ENCODE measurements around the gene NUAK2. TPM values are rescaled to one million over a fixed set of nuclear protein-coding genes. Genes with fewer than 3 reads are reported as not detected.
A peak's percentile ranks its signal among the peaks of the same experiment; 100 is the strongest.
"Not testable (repeated sequence)": the region's sequence is repeated elsewhere in the genome, so short reads cannot be mapped to it uniquely, and the experiment has no call there.

The NUAK2 gene
- total RNA-seq (1 to 10 TPM; 5.1 to 8.6 TPM), total RNA-seq (8.2 to 10.1 reads per million in 2 donors)

DNA sequence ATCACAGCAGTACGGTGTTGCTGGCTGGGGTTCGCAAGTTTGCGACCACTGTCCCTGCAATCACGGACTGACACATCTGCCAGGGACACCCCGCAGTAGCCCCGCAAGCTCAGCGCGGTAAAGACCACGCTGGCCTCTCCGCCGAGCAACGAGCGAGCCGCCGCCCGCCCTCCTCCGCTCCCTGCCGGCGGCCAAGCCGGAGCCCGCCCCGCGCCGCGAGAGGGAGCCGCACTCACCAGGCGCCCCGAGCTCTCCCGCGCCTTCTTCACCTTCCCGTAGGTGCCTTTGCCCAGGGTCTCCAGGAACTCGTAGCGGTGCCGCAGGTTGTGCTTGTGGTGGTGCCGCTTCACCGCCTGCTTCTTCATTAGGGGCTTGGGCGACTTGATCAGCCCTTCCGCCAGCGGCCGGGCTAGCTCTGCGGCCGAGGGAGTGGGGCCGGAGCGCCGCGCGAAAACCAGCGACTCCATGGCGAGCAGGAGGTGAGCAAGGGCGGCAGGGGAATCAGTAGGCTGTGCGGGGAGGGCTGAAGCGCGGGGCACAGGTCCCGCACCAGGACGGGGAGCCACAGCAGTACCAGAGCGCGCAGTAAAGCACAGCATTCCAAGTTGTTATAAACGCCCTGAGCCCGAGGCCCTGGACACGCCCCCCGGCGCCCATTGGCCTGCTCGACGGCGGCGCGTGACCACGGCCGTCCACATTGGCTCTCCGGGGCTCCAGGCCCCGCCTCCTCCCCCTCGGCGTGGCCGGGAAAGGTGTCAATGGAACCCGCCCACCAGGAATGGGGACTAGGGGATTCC, at the start of gene NUAK2:
TSS of gene NUAK2 (minus strand) at position 584 of the 797 bp plus-strand sequence. CDS start at position 467, 117 bp downstream.
- H3K36me3 Mint-ChIP-seq (ENCODE audit: low read depth), result peaks cover 7% of the 10 kb centered on the region
- peak within 1 kb of the TSS; percentile 98 for H3K4me3 Mint-ChIP-seq
- H3K9me3 ChIP-seq (ENCODE audit: control insufficient read depth, low read length, poor library complexity, severe bottlenecking), result no peaks in the 10 kb centered on the region
- H3K27me3 Mint-ChIP-seq, result peaks cover 6% of the 10 kb centered on the region
- peak; percentile 92 for ATAC-seq
- peak within 1 kb of the TSS; percentile 95 for H3K27ac Mint-ChIP-seq
- DNase-seq, result peak; percentile 79 to 86 (median 84)
- H3K4me1 Mint-ChIP-seq, result peaks cover 53% of the 10 kb centered on the region

DNA sequence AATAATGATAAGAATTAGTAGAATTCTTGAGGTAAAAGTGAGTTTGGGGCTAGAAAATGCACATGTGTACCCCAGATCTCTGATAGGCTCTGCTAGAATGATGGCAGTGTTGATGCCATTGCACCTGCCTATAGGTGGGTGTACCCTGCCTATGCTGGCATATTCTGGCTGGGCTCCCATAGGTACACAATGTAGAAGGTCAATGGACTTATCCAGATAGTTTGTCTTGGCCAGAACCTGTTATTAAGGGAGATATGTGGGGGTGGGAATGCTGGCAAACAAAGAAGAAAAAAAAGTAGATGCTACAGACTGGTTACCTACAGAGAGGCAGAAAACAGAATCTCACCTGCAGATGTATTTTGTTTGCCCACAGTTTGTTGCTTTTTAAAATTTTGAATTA, 49.2 kb upstream of the NUAK2 start:
- no peak overlapping the region for H3K4me3 Mint-ChIP-seq
- H3K36me3 Mint-ChIP-seq (ENCODE audit: low read depth), result no peaks in the 10 kb centered on the region
- H3K4me1 Mint-ChIP-seq, result peaks cover 23% of the 10 kb centered on the region
- H3K9me3 ChIP-seq (ENCODE audit: control insufficient read depth, low read length, poor library complexity, severe bottlenecking), result no peaks in the 10 kb centered on the region
- peaks cover 12% of the 10 kb centered on the region for H3K27me3 Mint-ChIP-seq
- DNase-seq (no peak), ATAC-seq (no peak)
- H3K27ac Mint-ChIP-seq, result no peak overlapping the region

DNA sequence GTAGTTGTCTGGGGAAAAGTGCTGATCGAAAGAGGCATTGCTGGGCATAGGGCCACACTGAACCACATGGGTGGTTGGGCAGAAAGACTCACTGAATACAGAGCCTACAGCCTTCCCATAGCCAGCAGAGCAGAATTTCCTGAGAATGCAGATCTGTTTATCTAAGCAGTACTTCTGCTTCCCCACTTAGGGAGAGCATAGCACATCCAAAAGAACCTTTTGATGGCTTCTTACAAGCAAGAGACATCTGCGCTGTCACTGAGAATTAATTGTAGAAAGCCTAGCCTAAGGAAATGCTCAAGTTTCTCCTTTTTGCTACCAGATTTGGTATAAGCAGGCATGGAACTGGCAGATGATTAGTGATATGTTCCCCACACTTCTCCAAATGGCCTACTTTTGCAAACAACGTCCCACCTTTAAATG, 48.2 kb upstream of the NUAK2 start:
- H3K36me3 Mint-ChIP-seq (ENCODE audit: low read depth), result no peaks in the 10 kb centered on the region
- H3K27ac Mint-ChIP-seq, result no peak overlapping the region

DNA sequence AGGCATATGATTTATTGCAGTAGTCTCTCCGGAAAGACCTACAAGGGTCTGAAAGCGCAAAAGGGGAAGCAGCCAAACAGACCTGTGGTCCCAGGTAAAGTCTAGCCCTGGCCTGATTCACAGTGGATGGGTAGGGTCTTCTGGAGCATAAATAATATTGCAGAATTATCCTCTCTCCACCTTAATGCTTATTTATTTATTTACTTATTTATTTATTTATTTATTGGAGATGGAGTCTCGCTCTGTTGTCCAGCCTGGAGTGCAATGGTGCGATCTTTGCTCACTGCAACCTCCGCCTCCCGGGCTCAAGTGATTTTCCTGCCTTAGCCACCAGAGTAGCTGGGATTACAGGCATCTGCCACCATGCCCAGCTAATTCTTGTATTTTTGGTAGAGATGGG, 46.9 kb upstream of the NUAK2 start:
- Mint-ChIP-seq H3K27me3 (peaks cover 15% of the 10 kb centered on the region), H3K4me3 (no peak overlapping the region), H3K36me3 (ENCODE audit: low read depth) (no peaks in the 10 kb centered on the region), H3K4me1 (peaks cover 9% of the 10 kb centered on the region), H3K27ac (no peak overlapping the region)
- no peaks in the 10 kb centered on the region for H3K9me3 ChIP-seq (ENCODE audit: control insufficient read depth, low read length, poor library complexity, severe bottlenecking)
- DNase-seq, result no peak
- ATAC-seq, result no peak

More for the DNA sequence above, 48.2 kb upstream of the NUAK2 start:
- H3K9me3 ChIP-seq (ENCODE audit: control insufficient read depth, low read length, poor library complexity, severe bottlenecking), result no peaks in the 10 kb centered on the region
- DNase-seq (no peak), ATAC-seq (no peak)
- Mint-ChIP-seq H3K27me3 (peaks cover 15% of the 10 kb centered on the region), H3K4me3 (no peak overlapping the region), H3K4me1 (peaks cover 21% of the 10 kb centered on the region)

DNA sequence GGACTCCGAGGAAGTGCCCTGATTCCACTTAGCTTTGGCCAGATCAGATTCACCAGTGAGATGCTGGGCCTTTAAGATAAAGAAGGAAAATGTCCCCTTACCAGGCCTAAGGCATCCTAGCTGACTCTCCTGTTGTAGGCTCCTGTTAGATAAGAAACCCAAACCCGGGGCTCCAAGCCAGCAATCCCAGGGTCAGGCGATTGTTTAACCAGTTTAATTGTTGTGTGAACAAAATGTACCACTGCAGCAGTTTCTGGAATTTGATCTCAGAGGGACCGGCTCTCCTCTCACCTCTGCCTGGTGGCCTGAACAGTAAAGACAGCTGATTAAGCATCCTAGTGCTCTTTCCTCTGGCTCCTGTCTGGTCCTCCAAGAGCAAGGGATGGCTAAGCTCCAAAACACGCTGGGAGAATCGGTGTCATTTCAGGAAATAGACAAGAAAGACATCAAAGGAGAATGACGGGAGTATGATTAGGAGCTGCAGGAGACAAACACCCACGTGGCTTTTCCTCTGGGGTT, 44.5 kb upstream of the NUAK2 start:
- H3K4me3 Mint-ChIP-seq, result no peak overlapping the region
- H3K9me3 ChIP-seq (ENCODE audit: control insufficient read depth, low read length, poor library complexity, severe bottlenecking), result no peaks in the 10 kb centered on the region
- H3K4me1 Mint-ChIP-seq, result peaks cover 7% of the 10 kb centered on the region
- DNase-seq (no peak), ATAC-seq (no peak)
- peaks cover 17% of the 10 kb centered on the region for H3K27me3 Mint-ChIP-seq
- no peaks in the 10 kb centered on the region for H3K36me3 Mint-ChIP-seq (ENCODE audit: low read depth)
- no peak overlapping the region for H3K27ac Mint-ChIP-seq

DNA sequence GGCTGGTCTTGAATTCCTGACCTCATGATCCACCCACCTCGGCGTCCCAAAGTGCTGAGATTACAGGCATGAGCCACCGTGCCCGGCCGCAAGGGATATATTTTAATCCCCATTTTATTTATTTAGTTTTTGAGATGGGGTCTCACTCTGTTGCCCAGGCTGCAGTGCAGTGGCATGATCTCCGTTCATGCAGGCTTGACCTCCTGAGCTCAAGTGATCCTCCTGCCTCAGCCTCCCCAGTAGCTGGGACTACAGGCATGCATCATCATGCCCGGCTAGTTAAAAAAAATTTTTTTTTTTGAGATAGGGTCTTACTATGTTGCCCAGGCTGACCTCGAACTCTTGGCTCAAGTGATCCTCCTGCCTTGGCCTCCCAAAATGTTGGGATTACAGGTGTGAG, 43.5 kb upstream of the NUAK2 start:
- H3K27ac Mint-ChIP-seq; ATAC-seq; H3K9me3 ChIP-seq (ENCODE audit: control insufficient read depth, low read length, poor library complexity, severe bottlenecking); H3K4me3 Mint-ChIP-seq; H3K4me1 Mint-ChIP-seq; H3K36me3 Mint-ChIP-seq (ENCODE audit: low read depth); DNase-seq: not testable (repeated sequence)
- peaks cover 20% of the 10 kb centered on the region for H3K27me3 Mint-ChIP-seq

DNA sequence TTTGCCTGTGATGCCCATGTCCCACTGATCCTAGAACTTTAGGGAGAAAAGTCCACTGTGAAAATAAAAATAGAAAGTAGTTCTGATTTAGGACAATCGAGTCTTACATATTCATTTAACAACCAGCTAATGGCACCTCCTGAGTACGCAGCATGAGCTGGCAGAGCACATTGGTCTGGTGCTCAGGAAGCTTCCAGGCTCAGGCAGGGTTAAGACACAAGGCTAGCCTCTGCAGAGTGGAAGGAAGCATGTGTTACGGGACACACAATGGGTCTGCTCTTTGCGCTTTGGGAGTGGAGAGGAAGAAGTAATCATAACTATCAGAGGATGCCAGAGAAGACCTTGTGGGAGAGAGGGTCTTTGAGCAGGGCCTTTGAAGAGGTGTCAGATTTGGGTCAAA, 39.3 kb upstream of the NUAK2 start:
- no peak overlapping the region for H3K27ac Mint-ChIP-seq

DNA sequence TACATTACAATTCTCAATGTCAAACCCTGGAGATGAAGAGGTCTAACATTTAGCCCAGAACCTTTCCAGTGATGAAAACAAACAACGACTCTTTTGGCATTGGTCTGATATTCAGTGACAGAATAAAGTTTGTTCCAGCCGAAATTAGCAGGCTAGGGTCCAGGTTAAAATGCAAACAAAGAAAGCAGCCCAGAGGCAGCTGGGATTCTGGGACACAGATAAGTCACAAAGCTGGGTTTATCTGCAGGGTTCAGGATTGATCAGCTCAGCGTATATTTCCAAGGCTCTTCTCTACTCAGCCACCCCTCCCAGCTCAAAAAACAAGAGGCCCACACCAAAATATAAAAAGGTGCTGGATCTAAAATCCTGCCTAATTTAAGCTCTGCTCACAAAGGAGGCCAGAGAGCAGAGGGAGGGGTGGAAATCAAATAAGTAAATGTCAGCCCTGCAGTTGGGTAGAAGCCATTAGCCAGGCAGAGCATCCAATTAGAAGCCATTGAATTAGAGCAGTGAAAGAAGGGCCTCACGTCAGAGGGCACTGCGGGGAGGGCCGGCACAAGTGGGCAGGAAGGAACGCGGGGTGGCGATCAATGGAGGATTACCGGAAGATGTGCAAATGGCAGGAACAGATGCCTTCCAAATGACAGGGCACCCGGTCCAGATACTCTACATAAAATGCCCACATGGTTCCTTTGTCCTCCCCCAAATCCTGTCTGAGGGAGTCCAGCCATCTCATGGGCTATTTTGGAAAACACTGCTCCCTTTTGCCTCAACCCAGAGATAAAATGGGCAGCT, 38.4 kb upstream of the NUAK2 start:
- H3K27me3 Mint-ChIP-seq, result peaks cover 39% of the 10 kb centered on the region
- H3K9me3 ChIP-seq (ENCODE audit: control insufficient read depth, low read length, poor library complexity, severe bottlenecking), result no peaks in the 10 kb centered on the region
- no peak for ATAC-seq
- peaks cover 3% of the 10 kb centered on the region for H3K36me3 Mint-ChIP-seq (ENCODE audit: low read depth)
- DNase-seq, result no peak
- H3K4me3 Mint-ChIP-seq, result no peak overlapping the region
- H3K4me1 Mint-ChIP-seq, result peaks cover 13% of the 10 kb centered on the region
- peak overlapping the region; percentile 29 for H3K27ac Mint-ChIP-seq

More for the DNA sequence above, 39.3 kb upstream of the NUAK2 start:
- peaks cover 11% of the 10 kb centered on the region for H3K4me1 Mint-ChIP-seq
- no peaks in the 10 kb centered on the region for H3K9me3 ChIP-seq (ENCODE audit: control insufficient read depth, low read length, poor library complexity, severe bottlenecking)
- H3K27me3 Mint-ChIP-seq, result peaks cover 38% of the 10 kb centered on the region
- DNase-seq (no peak), ATAC-seq (no peak)
- peaks cover 3% of the 10 kb centered on the region for H3K36me3 Mint-ChIP-seq (ENCODE audit: low read depth)
- no peak overlapping the region for H3K4me3 Mint-ChIP-seq

DNA sequence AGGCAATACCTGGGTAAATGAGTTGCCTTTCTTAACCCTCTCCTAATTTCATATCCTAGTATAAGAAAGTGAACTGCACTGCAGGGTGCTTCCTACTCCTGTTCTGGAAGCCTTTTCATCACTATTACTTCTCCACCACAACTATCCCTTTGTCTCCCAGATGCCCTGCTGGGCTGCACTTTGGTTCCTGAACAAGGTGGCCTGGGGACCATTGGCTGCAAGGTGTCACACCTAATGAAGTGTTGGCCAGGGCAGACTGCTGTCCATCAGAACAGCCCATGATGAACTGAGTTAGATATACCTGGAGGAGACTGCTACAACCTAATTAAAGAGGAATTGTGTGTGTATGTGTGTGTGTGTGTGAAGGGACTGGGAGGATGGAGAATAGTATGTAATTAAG, 37.0 kb upstream of the NUAK2 start:
- H3K4me1 Mint-ChIP-seq, result peaks cover 13% of the 10 kb centered on the region
- peaks cover 3% of the 10 kb centered on the region for H3K36me3 Mint-ChIP-seq (ENCODE audit: low read depth)
- H3K9me3 ChIP-seq (ENCODE audit: control insufficient read depth, low read length, poor library complexity, severe bottlenecking), result no peaks in the 10 kb centered on the region
- DNase-seq (no peak), ATAC-seq (no peak)
- H3K27ac Mint-ChIP-seq, result no peak overlapping the region
- H3K27me3 Mint-ChIP-seq, result peaks cover 43% of the 10 kb centered on the region
- no peak overlapping the region for H3K4me3 Mint-ChIP-seq

DNA sequence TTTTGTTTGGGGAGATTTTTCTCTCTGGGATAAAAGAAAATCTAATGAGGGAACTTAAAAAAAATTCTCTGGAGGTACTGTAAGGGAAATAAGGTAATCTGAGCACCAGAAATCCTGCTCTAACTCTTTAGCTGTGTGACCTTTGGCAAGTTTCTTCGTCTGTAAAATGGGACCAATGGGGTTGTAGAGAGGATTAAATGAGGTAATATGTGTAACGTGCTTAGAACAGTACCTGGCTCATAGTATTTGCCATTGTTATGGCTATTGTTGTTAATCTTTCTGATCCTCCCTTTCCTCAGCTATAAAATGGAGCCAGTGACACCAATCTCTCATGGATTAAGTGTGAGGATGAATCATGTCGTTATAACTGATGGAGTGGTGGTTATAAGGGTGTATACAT, 36.0 kb upstream of the NUAK2 start:
- H3K4me1 Mint-ChIP-seq, result peaks cover 13% of the 10 kb centered on the region
- ATAC-seq, result no peak

DNA sequence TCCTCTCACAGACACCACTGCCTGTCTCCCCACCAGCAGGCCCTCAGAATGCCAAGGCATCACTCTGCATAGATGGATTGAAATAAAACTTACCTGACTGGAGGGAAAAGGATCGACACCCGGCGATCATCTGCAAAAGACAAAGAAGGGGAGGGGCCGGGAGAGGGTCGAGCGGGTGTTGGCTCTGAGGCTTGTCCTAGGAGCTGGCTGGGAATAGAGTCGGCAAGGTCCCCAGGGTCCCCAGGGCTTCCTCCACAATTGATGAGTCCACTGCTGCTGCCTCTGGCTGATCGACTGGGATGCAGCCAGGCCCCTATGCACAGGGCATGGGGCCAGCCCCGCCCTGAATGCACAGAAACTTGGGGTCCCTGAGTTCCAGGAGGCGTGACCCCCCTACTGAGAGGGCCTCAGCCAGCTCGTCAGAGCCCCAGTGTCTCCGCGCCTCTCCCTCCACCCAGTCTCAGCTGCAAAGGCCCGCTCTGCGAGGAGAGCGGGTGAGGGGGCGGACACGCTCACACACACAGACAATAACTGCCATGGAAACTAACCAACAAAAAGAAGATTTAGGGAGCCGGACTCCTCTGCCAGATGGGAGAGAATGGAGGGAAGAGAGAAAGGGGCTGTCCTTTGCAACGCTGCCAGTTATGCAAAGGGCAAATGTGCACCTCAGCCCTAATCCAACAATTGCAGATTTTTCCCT, 35.0 kb upstream of the NUAK2 start, which contains the start of gene KLHDC8A:
TSS of gene KLHDC8A (minus strand) at position 483 of the 700 bp plus-strand sequence. CDS start 13,318 bp downstream, outside the sequence.
- no peak for DNase-seq
- Mint-ChIP-seq H3K27me3 (peaks cover 49% of the 10 kb centered on the region), H3K4me3 (no peak within 1 kb of the TSS), H3K4me1 (peaks cover 10% of the 10 kb centered on the region), H3K27ac (no peak within 1 kb of the TSS), H3K36me3 (ENCODE audit: low read depth) (peaks cover 3% of the 10 kb centered on the region)
- no peak for ATAC-seq
- no peaks in the 10 kb centered on the region for H3K9me3 ChIP-seq (ENCODE audit: control insufficient read depth, low read length, poor library complexity, severe bottlenecking)

More for the DNA sequence above, 36.0 kb upstream of the NUAK2 start:
- H3K27ac Mint-ChIP-seq, result no peak overlapping the region
- H3K4me3 Mint-ChIP-seq, result no peak overlapping the region
- peaks cover 43% of the 10 kb centered on the region for H3K27me3 Mint-ChIP-seq
- H3K9me3 ChIP-seq (ENCODE audit: control insufficient read depth, low read length, poor library complexity, severe bottlenecking), result no peaks in the 10 kb centered on the region
- no peak for DNase-seq
- peaks cover 3% of the 10 kb centered on the region for H3K36me3 Mint-ChIP-seq (ENCODE audit: low read depth)

DNA sequence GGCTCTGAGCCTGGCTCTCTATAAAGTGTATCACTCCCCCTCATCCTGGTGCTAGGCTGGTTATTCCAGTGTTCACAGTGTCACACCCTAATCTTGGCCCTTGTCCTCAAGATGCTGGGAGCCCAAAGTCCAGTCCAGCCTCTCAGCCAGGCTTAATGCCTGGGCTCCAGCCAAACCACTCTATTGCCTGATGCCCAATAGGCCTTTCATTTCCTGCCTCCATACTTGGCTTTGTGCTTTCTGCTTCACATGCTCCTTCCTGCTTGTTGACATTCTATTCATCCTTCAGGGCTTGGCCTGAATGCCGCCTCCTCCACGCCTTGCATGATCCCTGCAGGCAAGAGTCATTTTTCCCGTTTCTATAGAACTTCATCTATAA, 33.5 kb upstream of the NUAK2 start:
- Mint-ChIP-seq H3K27ac (no peak overlapping the region), H3K4me1 (peaks cover 7% of the 10 kb centered on the region), H3K4me3 (no peak overlapping the region), H3K27me3 (peaks cover 45% of the 10 kb centered on the region), H3K36me3 (ENCODE audit: low read depth) (peaks cover 3% of the 10 kb centered on the region)
- DNase-seq (no peak), ATAC-seq (no peak)
- H3K9me3 ChIP-seq (ENCODE audit: control insufficient read depth, low read length, poor library complexity, severe bottlenecking), result no peaks in the 10 kb centered on the region

All from T-helper 17 cell (primary cell).